GM19328 (cell line): ENCODE results near the gene MFSD11.
"Not testable (repeated sequence)": the region's sequence is repeated elsewhere in the genome, so short reads cannot be mapped to it uniquely, and the experiment has no call there.

ENCODE experiments used
- ATAC-seq: cut with Tn5 transposase; IDR thresholded peaks from one replicate; pipeline ENCODE4 v1.9.1; 2021; ENCODE audit warnings: mild to moderate bottlenecking, moderate library complexity; ENCODE audit not compliant: unreplicated experiment

MFSD11 gene

GRCh38 chr17:76793775-76794174 lies 55.9 kb downstream of the MFSD11 start:
- ATAC-seq: no peak

GRCh38 chr17:76796081-76796480 lies 58.2 kb downstream of the MFSD11 start:
- ATAC-seq: no peak

GRCh38 chr17:76797241-76797840 lies 59.4 kb downstream of the MFSD11 start:
- ATAC-seq: no peak

- no peak for ATAC-seq
Observed at GRCh38 chr17:76801706-76802105, 63.8 kb downstream of the MFSD11 start.

GRCh38 chr17:76805319-76805718 lies 67.4 kb downstream of the MFSD11 start:
- ATAC-seq: no peak

GRCh38 chr17:76806151-76806550 lies 68.2 kb downstream of the MFSD11 start:
- not testable (repeated sequence) for ATAC-seq

- ATAC-seq: not testable (repeated sequence)
Observed at GRCh38 chr17:76806767-76807166, 68.8 kb downstream of the MFSD11 start.

GRCh38 chr17:76808326-76808725 lies 70.4 kb downstream of the MFSD11 start:
- no peak for ATAC-seq

GRCh38 chr17:76810956-76811355 lies 73.0 kb downstream of the MFSD11 start:
- ATAC-seq: no peak

- no peak for ATAC-seq
Observed at GRCh38 chr17:76811834-76812233, 73.9 kb downstream of the MFSD11 start.

GRCh38 chr17:76812263-76812662 lies 74.3 kb downstream of the MFSD11 start:
- ATAC-seq: no peak

GRCh38 chr17:76812968-76813367 lies 75.0 kb downstream of the MFSD11 start:
- no peak for ATAC-seq

- not testable (repeated sequence) for ATAC-seq
Observed at GRCh38 chr17:76815907-76816589, 78.1 kb downstream of the MFSD11 start.

- ATAC-seq: no peak
Observed at GRCh38 chr17:76816590-76817135, 78.7 kb downstream of the MFSD11 start.

GRCh38 chr17:76820039-76820438 lies 82.1 kb downstream of the MFSD11 start:
- no peak for ATAC-seq

GRCh38 chr17:76820561-76820960 lies 82.6 kb downstream of the MFSD11 start:
- no peak for ATAC-seq

- ATAC-seq: no peak
Observed at GRCh38 chr17:76822184-76822778, 84.4 kb downstream of the MFSD11 start.

GRCh38 chr17:76824093-76824492 lies 86.2 kb downstream of the MFSD11 start:
- ATAC-seq: no peak

GRCh38 chr17:76826330-76827068 lies 88.6 kb downstream of the MFSD11 start:
- ATAC-seq: no peak

- no peak for ATAC-seq
Observed at GRCh38 chr17:76827736-76828135, 89.8 kb downstream of the MFSD11 start.
